HG02588 (cell line): ENCODE measurements around the gene CCDC187.
"Not testable (repeated sequence)": the region's sequence is repeated elsewhere in the genome, so short reads cannot be mapped to it uniquely, and the experiment has no call there.

Experiments used
- ATAC-seq: cut with Tn5 transposase; IDR thresholded peaks from one replicate; pipeline ENCODE4 v1.9.1; 2021; ENCODE audit warnings: mild to moderate bottlenecking, moderate library complexity; ENCODE audit not compliant: unreplicated experiment

CCDC187 gene

DNA sequence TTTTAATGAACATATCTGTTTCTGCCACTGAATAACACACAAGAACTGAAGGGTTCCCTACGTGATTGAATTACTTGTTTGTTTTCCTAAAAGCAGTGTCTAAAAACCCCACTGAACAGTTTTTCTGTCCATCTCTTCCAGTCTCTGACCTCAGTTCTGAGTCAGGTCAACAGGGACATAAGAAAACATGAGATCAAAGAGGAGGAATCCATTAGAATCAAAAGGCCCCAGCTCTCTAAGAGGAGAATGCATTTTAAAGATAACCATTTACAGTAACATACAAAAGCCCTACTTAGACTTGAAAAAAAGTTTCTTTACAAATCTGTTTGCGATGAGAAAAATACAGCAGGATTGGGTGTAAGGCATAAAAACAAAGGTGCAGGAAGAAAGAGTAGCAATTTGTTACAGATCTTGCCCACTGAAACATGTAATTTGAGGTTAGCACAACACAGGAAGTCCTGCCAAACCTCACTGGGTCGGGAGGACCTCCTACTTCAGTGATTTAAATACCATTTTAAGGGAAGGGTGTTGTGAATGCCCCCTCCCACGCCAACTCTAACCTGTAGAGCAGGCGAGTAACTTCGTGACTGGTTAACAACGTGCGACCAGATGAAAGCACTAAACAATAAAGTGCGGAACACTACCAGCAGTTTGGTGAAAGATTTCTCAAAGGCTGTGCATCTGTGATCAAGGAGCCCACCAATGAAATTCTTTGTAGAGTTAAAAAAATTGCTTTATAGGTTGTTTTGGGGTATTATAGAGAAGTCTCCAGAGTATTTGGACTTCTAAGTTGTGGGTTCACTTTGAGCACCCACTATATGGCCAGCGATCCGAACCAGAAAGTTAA is 59.5 kb downstream of the CCDC187 start:
- no peak for ATAC-seq

DNA sequence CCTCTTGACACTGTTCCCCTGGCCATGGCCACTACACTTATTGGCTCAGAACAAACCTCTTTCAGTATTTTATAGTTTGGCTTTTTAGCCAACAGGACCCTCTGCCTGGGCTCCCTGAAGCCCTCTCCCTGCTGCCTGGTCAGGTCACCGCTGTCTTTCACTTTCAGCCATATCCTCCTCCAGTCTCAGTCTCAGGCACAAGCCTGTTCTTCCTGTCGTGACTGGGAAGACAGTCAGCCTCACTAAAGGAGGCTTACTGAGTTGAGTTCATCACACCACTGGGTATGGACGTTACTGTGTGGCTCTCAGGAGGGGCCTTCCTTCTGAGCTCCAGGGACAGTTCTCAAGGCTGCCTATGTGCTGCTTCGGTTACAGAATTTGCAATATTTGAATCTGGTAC is 60.3 kb downstream of the CCDC187 start:
- no peak for ATAC-seq

DNA sequence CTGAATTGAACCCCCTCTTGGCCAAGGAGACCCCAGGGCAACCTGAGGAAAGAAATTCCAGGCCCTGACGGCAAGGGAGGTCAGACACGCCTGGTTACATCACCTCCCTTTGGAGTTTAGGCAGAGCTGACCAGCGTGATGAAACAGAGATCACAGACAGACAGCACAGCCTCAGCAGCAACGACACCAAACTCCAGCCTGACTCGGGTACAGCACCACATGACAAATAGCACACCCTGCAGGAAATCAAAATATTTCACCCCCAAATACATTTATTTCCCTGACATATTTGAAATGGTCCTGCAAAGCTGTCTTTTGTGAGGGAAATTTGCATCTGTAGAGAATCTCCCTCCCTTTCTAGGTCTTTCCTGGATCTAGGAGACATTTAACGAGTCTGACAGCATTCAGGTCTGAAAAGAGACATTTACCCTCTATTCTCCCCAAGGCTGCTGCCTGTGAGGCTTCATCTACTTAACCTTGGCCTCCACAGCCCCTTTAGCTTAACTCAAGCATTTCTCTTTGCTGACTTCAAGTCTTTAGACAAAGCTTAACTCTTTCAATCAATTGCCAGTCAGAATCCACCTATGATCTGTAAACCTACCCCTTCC is 60.9 kb downstream of the CCDC187 start:
- no peak for ATAC-seq

DNA sequence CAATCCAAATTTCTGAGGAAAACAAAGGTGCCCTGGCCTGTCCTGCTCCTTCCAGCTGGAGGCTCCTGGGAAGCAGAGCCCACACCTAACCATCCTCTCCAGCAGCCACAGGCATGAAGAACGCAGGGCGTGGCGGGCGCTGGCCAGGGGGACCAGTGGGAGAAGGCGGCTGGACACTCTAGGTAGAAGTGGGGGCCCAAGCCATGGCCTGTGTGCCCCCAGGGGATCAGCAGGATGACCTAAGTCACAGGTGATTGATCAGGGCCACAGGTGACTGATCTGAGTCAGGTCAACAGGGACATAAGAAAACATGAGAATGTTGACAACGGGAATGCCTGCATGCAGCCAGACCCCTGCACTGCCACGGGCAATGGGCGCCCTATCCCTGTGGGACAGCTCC is 61.6 kb downstream of the CCDC187 start:
- no peak for ATAC-seq

DNA sequence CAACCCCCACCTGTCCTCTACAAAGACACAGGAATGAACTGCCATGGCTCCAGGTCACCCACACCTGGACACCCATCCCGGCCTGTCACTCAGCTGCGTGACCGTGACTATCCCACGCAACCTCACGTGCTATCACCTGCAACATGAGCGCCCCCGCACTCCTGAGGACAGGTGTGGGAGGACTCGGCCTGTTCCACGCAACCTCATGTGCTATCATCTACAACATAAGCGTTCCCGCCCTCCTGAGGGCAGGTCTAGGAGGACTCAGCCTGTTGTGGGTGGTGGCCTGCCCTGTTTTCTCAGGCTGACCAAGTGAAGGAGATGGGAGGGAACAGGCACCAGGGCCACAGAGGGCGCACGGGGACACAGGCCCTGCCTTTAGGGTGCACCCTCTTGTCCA is 62.4 kb downstream of the CCDC187 start:
- no peak for ATAC-seq

DNA sequence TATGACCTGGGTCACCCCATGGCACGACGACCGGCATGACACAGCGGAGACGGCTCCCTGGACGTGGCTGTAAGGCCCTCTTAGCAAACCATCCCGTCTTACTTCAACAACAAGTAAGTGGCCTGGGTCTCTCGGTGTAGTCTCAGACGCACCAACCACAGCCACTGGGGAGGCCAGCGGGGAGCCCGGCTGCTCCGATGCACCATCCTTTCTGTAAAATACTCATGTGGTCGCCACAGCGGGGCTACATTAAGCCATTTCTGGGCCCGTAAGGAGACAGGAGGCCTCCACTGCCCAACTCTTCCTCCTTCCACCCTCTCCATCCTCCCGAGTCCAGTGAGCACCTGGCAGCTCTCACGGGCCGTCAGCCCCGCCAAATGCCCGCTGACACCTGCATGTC is 63.0 kb downstream of the CCDC187 start:
- ATAC-seq, result no peak

DNA sequence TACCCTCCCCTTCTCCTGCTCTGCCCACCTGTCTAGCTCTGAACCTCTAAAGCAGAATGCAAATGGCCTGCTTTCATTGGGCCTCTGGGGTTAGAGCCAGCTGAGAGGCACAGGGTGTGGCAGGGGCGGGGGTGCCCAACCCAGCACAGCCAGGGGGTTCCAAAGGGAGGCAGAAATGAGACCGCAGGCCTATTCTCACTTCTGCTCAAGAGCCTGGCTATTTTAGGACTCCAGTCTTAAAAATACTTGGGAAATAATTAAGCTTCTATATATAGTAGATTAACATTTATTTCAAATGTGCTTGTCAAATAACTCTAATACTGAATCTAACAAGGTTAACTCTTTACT is 63.9 kb downstream of the CCDC187 start:
- ATAC-seq, result peak; percentile 45

DNA sequence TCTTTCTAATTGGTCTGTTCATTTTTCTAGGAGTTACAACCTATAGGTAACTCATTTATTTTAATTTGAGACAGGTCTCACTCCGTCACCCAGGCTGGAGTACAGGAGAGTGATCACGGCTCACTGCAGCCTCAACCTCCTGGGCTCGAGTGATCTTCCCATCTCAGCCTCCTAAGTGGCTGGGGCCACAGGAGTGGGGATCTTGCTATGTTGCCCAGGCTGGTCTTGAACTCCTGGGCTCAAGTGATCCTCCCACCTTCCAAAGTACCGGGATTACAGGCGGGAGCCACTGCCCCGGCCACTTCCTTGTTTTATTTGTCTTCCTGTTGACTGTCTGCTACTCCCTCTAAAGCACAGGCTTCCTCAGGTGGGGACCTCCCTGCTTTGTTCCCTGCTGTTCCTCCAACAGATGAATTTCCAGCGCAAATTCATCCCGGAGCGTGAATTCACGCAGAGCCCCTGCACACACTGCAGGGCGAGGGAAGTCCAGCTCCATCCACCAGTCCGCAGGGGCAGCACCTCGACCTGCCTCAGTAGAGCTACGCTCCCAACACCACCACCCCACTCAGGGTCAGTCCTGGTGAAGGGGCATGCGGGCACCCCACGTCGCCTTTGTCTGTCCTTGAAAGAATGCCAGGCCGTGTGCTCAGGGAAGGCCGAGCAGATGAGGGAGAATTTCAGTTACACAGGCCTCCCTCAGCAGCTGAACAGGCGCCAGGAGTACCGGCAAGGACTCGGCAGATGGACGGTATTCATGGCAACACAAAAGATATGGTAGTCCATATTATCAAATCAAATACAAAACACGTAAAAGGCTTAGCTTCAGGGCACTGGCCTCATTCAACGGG is 64.5 kb downstream of the CCDC187 start:
- ATAC-seq, result no peak

DNA sequence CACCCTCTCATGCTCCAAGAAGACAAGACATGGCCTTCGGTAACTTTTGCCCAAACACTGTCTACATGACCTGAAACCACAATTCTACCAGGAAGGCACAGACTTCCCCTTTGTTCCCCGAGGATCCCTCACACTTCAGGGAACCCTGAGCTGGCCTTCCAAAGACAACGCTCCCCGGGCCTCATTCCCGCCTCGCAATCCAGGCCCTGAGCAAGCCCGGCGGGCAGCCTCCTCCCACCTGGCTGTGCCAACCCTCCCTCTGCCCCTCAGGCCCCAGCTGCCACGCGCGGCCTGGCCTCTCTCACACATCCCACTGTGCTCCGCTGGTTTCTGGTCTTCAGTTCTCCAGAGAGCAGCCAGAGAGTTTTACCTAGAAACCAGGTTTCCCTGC is 65.6 kb downstream of the CCDC187 start:
- ATAC-seq, result no peak

DNA sequence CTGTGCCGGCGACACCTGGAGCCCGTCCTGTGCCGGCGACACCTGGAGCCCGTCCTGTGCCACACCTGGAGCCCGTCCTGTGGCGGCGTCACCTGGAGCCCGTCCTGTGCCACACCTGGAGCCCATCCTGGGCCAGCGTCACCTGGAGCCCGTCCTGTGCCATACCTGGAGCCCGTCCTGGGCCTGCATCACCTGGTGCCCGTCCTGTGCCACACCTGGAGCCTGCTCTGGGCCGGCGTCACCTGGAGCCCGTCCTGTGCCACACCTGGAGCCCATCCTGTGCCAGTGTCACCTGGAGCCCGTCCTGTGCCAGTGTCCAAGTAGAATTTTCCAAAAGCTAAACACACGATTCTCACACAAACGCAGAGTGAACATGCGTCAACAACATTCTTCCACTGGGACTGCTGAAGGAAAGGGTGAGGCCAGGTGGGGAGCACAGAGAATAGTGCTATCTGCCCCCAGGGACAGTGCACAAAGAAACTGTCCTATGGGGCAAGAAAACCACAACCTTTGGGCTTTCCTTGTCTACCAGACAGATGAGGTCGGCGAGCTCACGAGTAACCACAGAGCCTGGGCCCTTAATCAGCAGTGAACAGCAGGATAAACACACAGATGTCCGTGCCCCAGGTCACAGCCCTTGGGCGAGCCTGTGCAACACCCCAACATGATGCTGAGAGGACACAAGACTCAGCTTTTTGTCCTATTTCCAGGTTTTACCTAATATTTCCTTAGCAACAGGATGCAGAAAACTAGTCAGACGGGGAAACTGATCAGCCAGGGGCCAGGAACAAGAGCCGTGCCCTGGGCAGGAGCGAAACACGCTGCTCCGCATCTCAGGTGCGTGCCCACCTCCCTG is 66.2 kb downstream of the CCDC187 start:
- no peak for ATAC-seq

DNA sequence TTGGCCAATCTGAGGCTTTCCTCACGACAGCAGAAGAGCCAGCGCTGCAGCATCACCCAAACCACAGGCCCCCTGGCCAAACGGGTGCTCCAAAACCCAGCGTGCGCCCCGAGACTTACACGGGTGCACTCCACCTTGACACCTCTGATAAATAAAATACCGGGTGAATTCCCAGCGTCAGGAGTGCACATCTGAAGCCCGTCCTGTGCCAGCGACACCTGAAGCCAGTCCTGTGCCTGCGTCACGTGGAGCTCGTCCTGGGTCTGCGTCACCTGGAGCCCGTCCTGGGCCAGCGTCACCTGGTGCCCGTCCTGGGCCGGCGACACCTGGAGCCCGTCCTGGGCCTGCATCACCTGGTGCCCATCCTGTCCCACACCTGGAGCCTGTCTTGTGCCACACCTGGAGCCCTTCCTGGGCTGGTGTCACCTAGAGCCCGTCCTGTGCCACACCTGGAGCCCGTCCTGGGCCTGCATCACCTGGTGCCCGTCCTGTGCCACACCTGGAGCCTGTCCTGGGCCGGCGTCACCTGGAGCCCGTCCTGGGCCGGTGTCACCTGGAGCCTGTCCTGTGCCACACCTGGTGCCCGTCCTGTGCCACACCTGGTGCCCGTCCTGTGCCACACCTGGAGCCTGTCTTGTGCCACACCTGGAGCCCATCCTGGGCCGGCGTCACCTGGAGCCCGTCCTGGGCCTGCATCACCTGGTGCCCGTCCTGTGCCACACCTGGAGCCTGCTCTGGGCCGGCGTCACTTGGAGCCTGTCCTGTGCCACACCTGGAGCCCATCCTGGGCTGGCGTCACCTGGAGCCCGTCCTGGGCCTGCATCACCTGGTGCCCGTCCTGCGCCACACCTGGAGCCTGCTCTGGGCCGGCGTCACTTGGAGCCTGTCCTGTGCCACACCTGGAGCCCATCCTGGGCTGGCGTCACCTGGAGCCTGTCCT is 67.2 kb downstream of the CCDC187 start:
- not testable (repeated sequence) for ATAC-seq

DNA sequence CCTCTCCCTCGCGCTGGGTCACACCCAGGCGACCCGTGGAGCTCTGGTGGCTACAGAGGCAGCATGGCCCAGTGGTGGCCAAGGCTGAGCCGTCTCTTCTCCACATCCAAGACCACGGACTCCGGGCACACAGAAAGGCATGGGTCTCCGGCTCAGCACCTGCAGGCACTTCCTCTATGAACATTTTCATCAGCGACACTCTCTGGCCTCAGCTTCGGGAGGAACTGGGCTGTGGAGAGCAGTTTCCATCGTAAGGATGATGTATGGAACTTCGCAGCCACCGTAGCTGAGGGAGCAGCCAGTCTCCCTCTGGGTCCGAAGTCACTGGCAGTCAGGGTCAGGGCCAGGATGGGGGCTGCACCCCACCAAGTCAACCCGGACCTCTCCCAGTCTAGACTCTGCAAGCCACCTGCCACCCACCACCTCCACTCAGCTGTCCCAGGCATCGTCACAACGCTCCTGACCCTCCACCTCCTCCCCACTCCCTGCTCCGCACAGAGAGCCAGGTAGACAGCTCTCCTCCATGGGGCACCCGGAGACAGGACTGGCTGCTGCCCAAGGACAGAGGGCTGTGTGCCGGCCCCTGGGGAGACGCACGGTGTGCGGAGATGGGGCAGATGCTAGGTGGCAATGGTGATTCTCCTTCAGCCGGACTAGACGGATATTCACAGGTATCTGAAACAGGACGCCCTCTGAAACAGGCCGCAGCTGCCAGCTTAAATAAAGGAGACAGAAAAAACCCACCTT is 68.0 kb downstream of the CCDC187 start:
- no peak for ATAC-seq

DNA sequence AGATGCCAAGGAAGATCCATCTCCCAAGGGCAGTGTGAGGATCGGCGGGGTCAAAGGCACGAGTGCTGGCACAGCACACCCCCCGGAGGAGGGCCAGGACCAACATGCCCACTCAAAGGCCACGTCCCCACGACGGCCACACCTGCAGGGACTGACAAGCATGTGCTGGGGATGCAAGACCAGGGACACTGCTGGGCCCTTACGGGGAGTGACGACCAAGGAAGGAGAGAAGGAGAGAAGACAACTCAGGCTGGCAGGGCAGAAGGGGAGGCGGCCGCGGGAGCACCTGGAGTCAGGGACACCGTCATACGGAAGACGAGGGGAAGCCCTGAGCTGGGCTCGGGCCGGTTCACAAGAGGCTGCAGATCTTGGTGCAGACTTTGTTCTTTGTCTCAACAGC is 68.7 kb downstream of the CCDC187 start:
- ATAC-seq, result no peak

DNA sequence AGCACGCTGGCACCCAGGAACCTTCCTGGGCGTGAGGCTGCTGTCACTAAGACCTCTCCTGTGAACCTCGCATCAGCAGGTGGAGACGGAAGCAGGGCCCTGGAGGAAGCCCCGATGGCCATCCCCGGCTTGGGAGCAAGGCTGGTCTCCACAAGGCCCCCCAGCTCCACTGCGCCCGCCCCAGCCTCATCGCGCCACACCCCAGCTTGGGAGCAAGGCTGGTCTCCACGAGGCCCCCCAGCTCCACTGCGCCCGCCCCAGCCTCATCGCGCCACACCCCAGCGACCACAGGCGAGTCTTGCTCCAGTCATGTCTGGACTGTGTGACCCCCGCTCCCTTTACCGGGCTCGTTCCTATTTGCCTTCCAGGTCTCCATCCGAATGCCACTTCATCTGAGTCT is 69.3 kb downstream of the CCDC187 start:
- ATAC-seq, result no peak

DNA sequence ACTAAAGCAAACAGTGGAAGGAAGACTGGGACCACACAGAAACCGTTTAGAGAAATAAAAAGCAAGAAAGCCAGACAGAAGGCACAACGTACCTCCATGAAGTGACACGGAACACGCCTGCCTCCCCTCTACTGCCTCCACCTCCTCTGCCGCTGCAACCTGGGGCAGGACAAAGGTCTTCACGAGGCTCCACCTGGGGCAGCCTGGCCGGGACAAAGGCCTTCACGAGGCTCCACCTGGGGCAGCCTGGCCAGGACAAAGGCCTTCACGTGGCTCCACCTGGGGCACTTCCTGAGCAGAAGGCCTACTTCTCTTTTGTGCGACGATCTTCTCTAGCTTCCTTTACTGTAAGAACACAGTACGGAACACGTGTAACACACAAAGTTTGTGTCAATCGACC is 70.0 kb downstream of the CCDC187 start:
- no peak for ATAC-seq

DNA sequence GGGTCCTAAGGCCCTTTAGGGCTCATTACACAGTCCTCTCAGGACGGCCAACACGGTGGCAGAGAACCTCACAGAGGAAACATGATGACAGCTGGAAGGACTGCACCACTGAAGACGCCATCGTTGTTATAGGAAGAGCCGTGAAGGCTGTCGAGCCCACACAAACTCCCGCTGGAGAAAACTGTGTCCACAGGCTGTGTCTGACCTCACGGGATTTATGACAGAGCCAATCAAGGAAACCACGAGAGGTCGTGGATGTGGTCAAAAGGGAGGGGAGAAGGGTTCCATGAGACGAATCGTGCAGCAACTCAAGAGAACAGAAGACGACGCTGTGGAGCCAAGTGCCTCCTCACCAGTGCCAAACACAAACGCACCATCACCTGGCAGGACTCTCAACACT is 70.5 kb downstream of the CCDC187 start:
- no peak for ATAC-seq

DNA sequence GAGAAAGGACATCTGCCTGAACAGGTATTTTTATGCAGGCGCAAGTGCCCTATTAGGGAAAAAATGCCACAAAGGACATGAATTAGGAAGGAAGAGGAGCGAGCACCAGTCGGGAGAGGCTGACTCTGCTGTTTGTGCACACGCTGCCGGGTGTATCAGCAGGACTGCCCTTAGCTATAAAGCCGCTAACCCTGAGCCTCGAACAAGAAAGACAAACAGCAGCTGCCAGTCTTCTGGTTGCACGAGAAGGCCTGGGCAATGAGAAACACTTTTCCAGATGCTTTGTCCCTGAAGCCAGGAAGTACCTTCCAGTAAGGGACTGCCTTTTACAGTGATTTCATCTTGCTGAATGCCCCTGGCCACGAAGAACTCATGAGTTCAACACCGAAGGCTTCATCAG is 70.9 kb downstream of the CCDC187 start:
- ATAC-seq, result no peak

DNA sequence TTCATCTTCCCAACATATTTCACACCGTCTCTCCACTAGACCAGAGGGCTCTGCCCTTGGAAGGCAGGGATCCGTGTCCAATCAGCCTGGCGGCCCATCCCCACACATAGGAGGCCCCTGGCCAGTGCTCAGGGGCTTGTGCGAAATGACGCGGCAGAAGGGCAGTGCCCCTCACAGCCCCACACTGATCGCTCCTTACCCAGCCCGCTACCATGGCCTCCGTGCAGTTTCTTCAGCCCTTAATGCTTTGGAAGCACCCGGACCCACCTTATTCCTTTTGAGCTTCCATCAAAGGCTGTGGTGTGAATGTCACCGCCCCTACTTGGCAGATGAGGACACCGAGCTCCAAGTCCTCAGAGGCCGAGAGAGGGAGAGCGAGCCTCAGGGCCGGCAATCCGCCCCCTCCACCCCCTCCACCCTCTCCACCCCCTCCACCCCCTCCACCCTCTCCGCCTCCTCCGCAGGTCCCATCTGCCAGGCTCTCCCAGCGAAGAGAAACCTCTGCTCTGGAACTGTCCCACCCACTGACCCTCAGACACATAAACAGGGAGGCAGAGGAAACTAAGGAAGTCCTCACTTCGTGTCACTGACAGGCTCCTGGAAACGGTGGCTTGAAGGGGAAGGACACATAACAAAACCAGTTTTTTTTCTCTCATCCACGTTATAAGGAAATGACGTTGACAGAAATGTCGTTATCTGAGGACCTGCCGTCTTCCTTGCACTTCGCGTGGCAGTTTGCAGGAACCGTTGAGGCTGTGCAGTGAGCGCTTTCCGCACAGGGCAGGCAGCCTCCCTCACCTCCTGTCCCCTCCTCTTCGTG is 72.2 kb downstream of the CCDC187 start:
- no peak for ATAC-seq
